Measurements from ENCODE around the gene NCAPG. TPM values are rescaled to one million over a fixed set of nuclear protein-coding genes. Genes with fewer than 3 reads are reported as not detected.

The NCAPG gene
- total and polyA plus RNA-seq, 2 of the 4 experiments (the other 2 are of a cell fraction): 10.9 to 26.7 TPM

DNA sequence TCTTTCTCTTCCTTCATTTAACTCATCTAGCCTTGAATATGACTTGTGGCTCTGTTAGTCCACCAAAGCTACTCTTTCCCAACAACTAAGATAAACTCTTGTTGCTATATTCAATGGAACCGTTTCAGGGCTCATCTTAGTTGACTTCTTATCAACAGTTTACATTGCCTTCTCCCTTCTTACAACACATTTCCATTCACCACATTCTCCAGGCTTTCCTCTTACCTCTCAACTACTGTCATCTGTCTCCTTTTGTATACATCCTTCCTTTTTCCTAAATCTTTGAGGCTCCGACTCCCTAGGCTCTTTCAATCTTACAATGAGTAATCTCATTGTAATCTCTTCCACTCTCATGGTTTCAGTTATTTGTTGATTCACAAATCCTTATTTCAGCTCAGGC is 58.5 kb downstream of the NCAPG start:
- Histone ChIP-seq H3K4ac (ENCODE audit: low read depth, low read length) (no peak overlapping the region), H3K9ac (ENCODE audit: low read depth, low read length) (no peak overlapping the region), H2AK5ac (ENCODE audit: low read depth, low read length) (no peak overlapping the region), H3K56ac (ENCODE audit: extremely low read depth, insufficient read depth, low read length) (no peak overlapping the region), H3K4me1 (ENCODE audit: control insufficient read depth, insufficient read depth, low read length) (peaks cover 2% of the 10 kb centered on the region; the same call in 1 of the 2 replicates), H3K79me1 (ENCODE audit: low read depth in 1 of 2, low read length in 2 of 2) (no peaks in the 10 kb centered on the region), H2AFZ (replicated peaks; ENCODE audit: low read length, poor library complexity) (no peak overlapping the region), H3K27ac (ENCODE audit: insufficient read depth, low read length) (no peak overlapping the region), H3K9me1 (ENCODE audit: insufficient read depth, low read length) (no peaks in the 10 kb centered on the region), H4K5ac (ENCODE audit: low read depth, low read length) (no peak overlapping the region), H3K36me3 (ENCODE audit: control insufficient read depth, insufficient read depth, low read length) (no peaks in the 10 kb centered on the region), H2BK15ac (ENCODE audit: low read depth, low read length) (no peak overlapping the region), H2BK5ac (ENCODE audit: low read depth, low read length, poor library complexity, severe bottlenecking) (peak overlapping the region; percentile 32), H4K8ac (ENCODE audit: low read depth in 2 of 2, low read length in 2 of 2) (no peak overlapping the region), H3K4me2 (ENCODE audit: low read depth, low read length) (peak overlapping the region; percentile 67; the same call in 1 of the 2 replicates), H3K27me3 (ENCODE audit: control insufficient read depth, insufficient read depth, low read length) (no peaks in the 10 kb centered on the region), H2BK120ac (ENCODE audit: low read depth, low read length) (no peak overlapping the region), H4K20me1 (ENCODE audit: insufficient read depth, low read length) (no peaks in the 10 kb centered on the region), H3K23ac (ENCODE audit: low read depth, low read length) (no peak overlapping the region), H3K14ac (replicated peaks; ENCODE audit: low read depth, low read length) (no peak overlapping the region), H2AK9ac (replicated peaks; ENCODE audit: low read depth, low read length, poor library complexity) (no peak overlapping the region), H3K4me3 (ENCODE audit: insufficient read depth, low read depth, low read length) (no peak overlapping the region), H2BK20ac (ENCODE audit: low read depth, low read length) (no peak overlapping the region), H3K9me3 (ENCODE audit: control insufficient read depth, insufficient read depth, low read length) (no peaks in the 10 kb centered on the region), H4K91ac (ENCODE audit: insufficient read depth, low read depth, low read length) (no peak overlapping the region), H3K18ac (ENCODE audit: low read depth, low read length) (no peak overlapping the region)
- no CpG with 5 or more reads among the region's 2 CpGs for WGBS, 2 experiments (ENCODE audit: extremely low coverage in 2 of 2, insufficient read length in 1 of 2)
- dilution Hi-C loops (cut with HindIII; ENCODE audit: low sequenced_read_pairs, unreplicated experiment) (no loop called here), in situ Hi-C loops (cut with MboI; ENCODE audit: low sequenced_read_pairs) (no loop called here), intact Hi-C loops (cut with micrococcal nuclease) (no loop called here)
- BruUV-seq (replicated peaks): no TSS peak
- ATAC-seq (ENCODE audit: low read depth) (peak; percentile 95), DNase-seq (peak; percentile 85)
- POLR2A ChIA-PET (ENCODE audit: unreplicated experiment): no interaction called here
- TF ChIP-seq CEBPB (IDR thresholded peaks at IDR 0.05; ENCODE audit: low read depth, low read length) (peak; percentile 58), CTCF (conservative IDR thresholded peaks at IDR 0.05; ENCODE audit: low read depth, low read length) (no peak)
- CTCF ChIA-PET: interaction anchor here (1.1 kb wide), 1 partner anchor 21 kb away, joined by 3 read pairs; no protein-coding TSS in a partner anchor
